Peyer's patch (tissue), 4 donors: ENCODE data around the gene PABPC1L.

ENCODE experiments used
- POLR2A ChIP-seq, 2 donors: fragments of 450-650 bp; IDR thresholded peaks; one replicate each; pipeline ENCODE4 v1.5.1; 2017; ENCODE audit warnings: antibody characterized with exemption in 2 of 2, mild to moderate bottlenecking in 2 of 2, moderate library complexity in 2 of 2
- TF ChIP-seq, protein P1 (sequence below), 6 experiments: fragments of 450-650 bp in 4 of 6; fragments of 200-600 bp in 2 of 6; sonication (generic) in 1 of 6; IDR thresholded peaks; one replicate each; pipeline ENCODE4 v1.5.1; 2017 to 2019; ENCODE audit warnings: antibody characterized with exemption in 6 of 6, mild to moderate bottlenecking in 3 of 6, moderate library complexity in 1 of 6

DNA sequence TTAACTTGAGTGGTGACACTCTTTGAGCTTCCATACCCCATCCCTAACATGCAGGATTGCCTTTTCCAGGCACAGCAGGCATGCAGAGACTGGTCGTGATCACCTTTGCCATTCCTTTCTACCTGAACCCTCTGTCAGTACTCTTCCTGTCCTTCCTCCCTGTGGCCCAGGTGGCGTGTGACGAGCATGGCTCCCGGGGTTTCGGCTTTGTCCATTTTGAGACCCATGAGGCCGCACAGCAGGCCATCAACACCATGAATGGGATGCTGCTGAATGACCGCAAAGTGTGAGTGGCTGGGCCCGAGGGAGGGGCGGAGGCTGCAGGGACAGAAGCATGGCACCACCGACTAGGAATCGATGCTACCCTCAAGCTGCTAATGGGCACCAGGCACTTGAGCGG lies 6.7 kb downstream of the PABPC1L start:
- TF ChIP-seq, protein P1, sequence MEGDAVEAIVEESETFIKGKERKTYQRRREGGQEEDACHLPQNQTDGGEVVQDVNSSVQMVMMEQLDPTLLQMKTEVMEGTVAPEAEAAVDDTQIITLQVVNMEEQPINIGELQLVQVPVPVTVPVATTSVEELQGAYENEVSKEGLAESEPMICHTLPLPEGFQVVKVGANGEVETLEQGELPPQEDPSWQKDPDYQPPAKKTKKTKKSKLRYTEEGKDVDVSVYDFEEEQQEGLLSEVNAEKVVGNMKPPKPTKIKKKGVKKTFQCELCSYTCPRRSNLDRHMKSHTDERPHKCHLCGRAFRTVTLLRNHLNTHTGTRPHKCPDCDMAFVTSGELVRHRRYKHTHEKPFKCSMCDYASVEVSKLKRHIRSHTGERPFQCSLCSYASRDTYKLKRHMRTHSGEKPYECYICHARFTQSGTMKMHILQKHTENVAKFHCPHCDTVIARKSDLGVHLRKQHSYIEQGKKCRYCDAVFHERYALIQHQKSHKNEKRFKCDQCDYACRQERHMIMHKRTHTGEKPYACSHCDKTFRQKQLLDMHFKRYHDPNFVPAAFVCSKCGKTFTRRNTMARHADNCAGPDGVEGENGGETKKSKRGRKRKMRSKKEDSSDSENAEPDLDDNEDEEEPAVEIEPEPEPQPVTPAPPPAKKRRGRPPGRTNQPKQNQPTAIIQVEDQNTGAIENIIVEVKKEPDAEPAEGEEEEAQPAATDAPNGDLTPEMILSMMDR (IDR thresholded peaks at IDR 0.05): no peak
- no peak for TF ChIP-seq POLR2A (IDR thresholded peaks at IDR 0.05)
